HG03354 (cell line): ENCODE data around the gene SRL.
"Not testable (repeated sequence)": the region's sequence is repeated elsewhere in the genome, so short reads cannot be mapped to it uniquely, and the experiment has no call there.

Source experiments
- ATAC-seq: cut with Tn5 transposase; IDR thresholded peaks from one replicate; pipeline ENCODE4 v1.9.1; 2021; ENCODE audit warnings: mild to moderate bottlenecking; ENCODE audit not compliant: unreplicated experiment, poor library complexity, severe bottlenecking

SRL gene

GRCh38 chr16:4232541-4233386 lies 9.1 kb downstream of the SRL start:
- no peak for ATAC-seq

GRCh38 chr16:4231886-4232285 lies 10.0 kb downstream of the SRL start:
- ATAC-seq = no peak

- no peak for ATAC-seq
Observed at GRCh38 chr16:4231367-4231766, 10.5 kb downstream of the SRL start.

GRCh38 chr16:4227040-4227332 lies 14.9 kb downstream of the SRL start:
- ATAC-seq = no peak

GRCh38 chr16:4226251-4227039 lies 15.4 kb downstream of the SRL start:
- no peak for ATAC-seq

GRCh38 chr16:4225075-4225474 lies 16.8 kb downstream of the SRL start:
- no peak for ATAC-seq

GRCh38 chr16:4220358-4220757 lies 21.5 kb downstream of the SRL start:
- ATAC-seq = no peak

- ATAC-seq = no peak
Observed at GRCh38 chr16:4218202-4218601, 23.7 kb downstream of the SRL start.

GRCh38 chr16:4217204-4218131 lies 24.4 kb downstream of the SRL start:
- no peak for ATAC-seq

- no peak for ATAC-seq
Observed at GRCh38 chr16:4216596-4216995, 25.3 kb downstream of the SRL start.

- ATAC-seq = no peak
Observed at GRCh38 chr16:4215106-4215505, 26.8 kb downstream of the SRL start.

GRCh38 chr16:4214215-4214621 lies 27.7 kb downstream of the SRL start:
- ATAC-seq = no peak

GRCh38 chr16:4213737-4214136 lies 28.1 kb downstream of the SRL start:
- no peak for ATAC-seq

GRCh38 chr16:4212934-4213296 lies 29.0 kb downstream of the SRL start:
- no peak for ATAC-seq

- no peak for ATAC-seq
Observed at GRCh38 chr16:4212211-4212933, 29.5 kb downstream of the SRL start.

GRCh38 chr16:4211445-4212210 lies 30.3 kb downstream of the SRL start:
- not testable (repeated sequence) for ATAC-seq

- no peak for ATAC-seq
Observed at GRCh38 chr16:4209666-4210065, 32.2 kb downstream of the SRL start.

GRCh38 chr16:4208341-4208751 lies 33.5 kb downstream of the SRL start:
- ATAC-seq = no peak
